ENCODE results near the gene TMPRSS2. TPM values are rescaled to one million over a fixed set of nuclear protein-coding genes. Genes with fewer than 3 reads are reported as not detected.

The TMPRSS2 gene
- not detected in 2 replicates for total RNA-seq

GRCh38 chr21:41507521-41508414, at the start of gene TMPRSS2:
TSS of gene TMPRSS2 (minus strand) at chr21:41508158. CDS start at chr21:41498133, 10,025 bp downstream.

GRCh38 chr21:41425954-41426675, 81.8 kb downstream of the TMPRSS2 start, which contains the start of gene MX1:
TSS of gene MX1 (plus strand) at chr21:41426239. CDS start at chr21:41432071, 5,832 bp downstream.

Other genes with a start within 250 kb of the TMPRSS2 start
- not detected in 2 replicates for gene FAM3B, start 191.4 kb downstream of the TMPRSS2 start, total RNA-seq
- 0.47 and 1.4 TPM in 2 replicates for gene MX2, start 146.1 kb downstream of the TMPRSS2 start, total RNA-seq
- 1.3 and 6.0 TPM in 2 replicates for gene MX1, start 81.9 kb downstream of the TMPRSS2 start, total RNA-seq